RCC 7860 (cell line): ENCODE measurements around the gene CFAP100.

ENCODE experiments used
- DNase-seq: peaks from one replicate; pipeline ENCODE4 v3.0.0-alpha.2; 2015; ENCODE audit warnings: low spot score
- FAIRE-seq: peaks from 2 replicates; lab custom pipeline; 2012; peaks lifted over from hg19 to GRCh38; lab: Jason Lieb, UNC

The CFAP100 gene

DNA sequence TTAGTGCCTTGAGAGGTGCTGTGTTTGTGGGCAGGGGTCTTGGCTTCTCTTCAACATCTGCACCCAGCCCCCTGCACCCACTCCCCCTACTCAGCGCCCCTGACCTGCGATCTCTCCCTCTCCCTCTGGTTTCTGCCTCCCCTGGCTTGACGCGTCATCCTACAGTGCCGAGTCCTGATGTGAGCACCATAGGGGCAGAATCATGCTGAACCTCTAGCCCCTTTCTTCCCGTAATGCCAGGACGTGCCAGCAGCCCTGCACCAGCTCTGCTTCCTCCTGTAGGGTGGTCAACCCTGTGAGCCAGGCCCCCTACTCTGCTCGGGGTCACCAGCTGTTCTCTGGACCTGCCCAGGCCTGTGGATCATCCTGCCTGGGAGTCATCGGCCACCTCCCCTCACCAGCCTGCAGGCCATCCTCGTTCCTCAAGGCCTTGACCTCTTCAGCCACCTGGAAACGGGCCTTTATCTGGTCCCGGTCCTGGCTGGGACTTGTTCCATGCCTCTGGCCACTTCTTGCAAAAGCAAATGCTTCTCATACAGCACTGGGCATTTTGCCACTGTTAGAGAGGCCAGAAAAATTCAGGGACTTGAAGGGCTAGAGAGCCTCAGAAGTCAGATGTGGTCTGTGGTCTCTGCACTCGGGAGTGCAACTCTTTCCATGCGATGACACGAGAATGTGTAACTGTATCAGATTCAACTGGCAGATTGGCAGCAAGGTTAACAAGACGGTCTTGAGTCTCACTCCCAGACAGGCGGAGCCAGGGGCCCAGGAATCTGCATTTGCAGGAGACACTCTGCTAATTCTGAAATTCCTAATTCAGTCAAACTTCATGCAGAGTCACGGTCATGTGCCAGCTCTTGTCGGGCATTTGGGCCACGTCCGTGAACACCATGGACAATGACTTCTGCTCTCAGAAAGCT is 20.8 kb upstream of the CFAP100 start:
- DNase-seq (no peak), FAIRE-seq (no peak)

- FAIRE-seq (no peak), DNase-seq (no peak)
These were observed 18.8 kb upstream of the CFAP100 start for GRCh38 chr3:126375835-126376331.

DNA sequence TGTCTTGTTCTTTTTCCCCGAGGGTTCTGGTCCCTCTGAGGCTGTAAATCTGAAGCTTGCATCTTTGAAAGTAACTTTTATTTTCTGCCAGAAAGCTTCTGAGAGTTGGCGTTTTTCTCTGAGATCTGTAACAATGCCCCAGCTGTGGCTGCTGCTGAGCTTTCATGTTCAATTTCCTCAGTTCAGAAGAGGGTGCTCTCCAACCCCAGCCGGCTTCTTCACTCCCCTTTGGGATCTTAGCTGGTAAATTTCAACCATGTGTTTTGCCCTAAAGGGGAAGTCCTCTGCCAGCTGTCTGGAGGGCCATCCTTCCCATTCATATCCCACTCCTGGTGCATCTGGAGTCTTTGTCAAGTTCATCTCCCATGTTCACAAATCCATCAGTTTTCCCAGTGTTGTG is 18.3 kb upstream of the CFAP100 start:
- FAIRE-seq (no peak), DNase-seq (no peak)

DNA sequence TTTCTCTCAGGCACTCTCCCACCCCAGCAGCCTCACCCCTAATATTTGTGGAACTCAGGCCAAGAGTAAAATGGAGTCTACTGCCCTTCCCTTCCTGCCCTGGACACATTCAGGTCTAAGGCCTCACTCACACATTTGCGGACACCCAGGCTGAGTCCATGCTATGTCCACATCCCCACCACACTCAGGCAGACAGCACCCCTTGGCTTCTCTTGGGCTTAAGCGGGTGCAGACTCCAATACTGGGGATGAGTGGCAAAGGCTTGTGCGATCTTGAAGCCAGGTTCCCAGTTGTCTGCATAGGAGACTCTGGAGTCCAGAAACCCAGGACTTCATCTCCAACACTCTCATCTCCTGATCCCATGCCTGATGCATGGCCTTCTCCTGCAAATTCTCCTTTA is 17.5 kb upstream of the CFAP100 start:
- DNase-seq (no peak), FAIRE-seq (no peak)

DNA sequence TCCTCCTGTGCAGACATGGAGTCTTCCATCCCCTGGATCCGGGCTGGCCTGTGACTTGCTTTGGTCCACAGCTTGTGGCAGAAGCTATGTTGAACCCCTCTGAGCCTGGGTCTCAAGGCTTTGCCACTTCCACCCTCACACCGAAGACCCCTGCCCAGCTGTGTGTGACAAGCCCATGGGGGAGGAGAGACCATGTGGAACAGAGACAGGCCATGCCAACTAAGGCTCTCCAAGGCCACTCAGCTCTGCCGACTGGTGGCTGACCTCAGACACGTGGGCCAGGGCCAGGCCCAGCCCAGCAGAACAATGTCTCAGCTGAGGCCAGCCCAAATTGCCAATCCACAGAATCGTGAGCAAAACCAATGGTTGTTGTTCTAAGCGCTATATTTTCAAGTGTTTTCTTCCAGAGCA is 16.4 kb upstream of the CFAP100 start:
- DNase-seq (no peak), FAIRE-seq (no peak)

- FAIRE-seq (no peak), DNase-seq (no peak)
These were observed 14.5 kb upstream of the CFAP100 start for GRCh38 chr3:126380011-126380768.

- no peak for DNase-seq
- FAIRE-seq = no peak
These were observed 12.7 kb upstream of the CFAP100 start for GRCh38 chr3:126381966-126382365.

- FAIRE-seq = no peak
These were observed 5.5 kb upstream of the CFAP100 start for GRCh38 chr3:126389112-126389793.

DNA sequence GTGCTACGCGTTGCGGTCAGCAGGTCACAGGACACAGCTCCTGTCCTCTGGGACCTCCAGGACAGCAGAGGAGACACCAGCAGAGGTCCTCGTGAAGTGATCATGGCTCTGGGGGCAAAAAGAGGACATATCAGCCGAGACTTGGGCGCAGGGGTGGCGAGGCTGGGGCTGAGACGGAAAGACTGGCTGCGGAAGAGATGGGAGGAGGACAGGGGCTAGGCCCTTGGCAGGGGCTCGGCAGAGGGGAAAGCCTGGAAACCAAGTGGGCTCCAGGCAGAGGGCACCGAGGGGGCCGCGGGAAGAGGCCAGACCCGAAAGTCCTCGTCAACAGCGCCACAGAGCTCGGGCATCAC is 4.9 kb upstream of the CFAP100 start:
- no peak for DNase-seq
- no peak for FAIRE-seq

More at GRCh38 chr3:126389112-126389793, 5.5 kb upstream of the CFAP100 start:
- DNase-seq = peak; percentile 11

- no peak for FAIRE-seq
- DNase-seq = no peak
These were observed 4.5 kb upstream of the CFAP100 start for GRCh38 chr3:126390201-126390600.

- DNase-seq (no peak), FAIRE-seq (no peak)
These were observed 4.0 kb upstream of the CFAP100 start for GRCh38 chr3:126390751-126391150.

- FAIRE-seq = no peak
- DNase-seq = no peak
These were observed 3.1 kb upstream of the CFAP100 start for GRCh38 chr3:126391631-126392030.

GRCh38 chr3:126392246-126392645 is 2.5 kb upstream of the CFAP100 start:
- no peak for DNase-seq
- no peak for FAIRE-seq

GRCh38 chr3:126393563-126393962 is 1.1 kb upstream of the CFAP100 start:
- FAIRE-seq (no peak), DNase-seq (no peak)

GRCh38 chr3:126394977-126395321 is 240 bp downstream of the CFAP100 start:
- FAIRE-seq (no peak), DNase-seq (no peak)

- FAIRE-seq (no peak), DNase-seq (no peak)
These were observed 1.3 kb downstream of the CFAP100 start for GRCh38 chr3:126395846-126396513.

GRCh38 chr3:126396536-126396935 is 1.8 kb downstream of the CFAP100 start:
- DNase-seq = no peak
- no peak for FAIRE-seq

GRCh38 chr3:126397610-126398422 is 3.1 kb downstream of the CFAP100 start:
- FAIRE-seq (no peak), DNase-seq (no peak)

DNA sequence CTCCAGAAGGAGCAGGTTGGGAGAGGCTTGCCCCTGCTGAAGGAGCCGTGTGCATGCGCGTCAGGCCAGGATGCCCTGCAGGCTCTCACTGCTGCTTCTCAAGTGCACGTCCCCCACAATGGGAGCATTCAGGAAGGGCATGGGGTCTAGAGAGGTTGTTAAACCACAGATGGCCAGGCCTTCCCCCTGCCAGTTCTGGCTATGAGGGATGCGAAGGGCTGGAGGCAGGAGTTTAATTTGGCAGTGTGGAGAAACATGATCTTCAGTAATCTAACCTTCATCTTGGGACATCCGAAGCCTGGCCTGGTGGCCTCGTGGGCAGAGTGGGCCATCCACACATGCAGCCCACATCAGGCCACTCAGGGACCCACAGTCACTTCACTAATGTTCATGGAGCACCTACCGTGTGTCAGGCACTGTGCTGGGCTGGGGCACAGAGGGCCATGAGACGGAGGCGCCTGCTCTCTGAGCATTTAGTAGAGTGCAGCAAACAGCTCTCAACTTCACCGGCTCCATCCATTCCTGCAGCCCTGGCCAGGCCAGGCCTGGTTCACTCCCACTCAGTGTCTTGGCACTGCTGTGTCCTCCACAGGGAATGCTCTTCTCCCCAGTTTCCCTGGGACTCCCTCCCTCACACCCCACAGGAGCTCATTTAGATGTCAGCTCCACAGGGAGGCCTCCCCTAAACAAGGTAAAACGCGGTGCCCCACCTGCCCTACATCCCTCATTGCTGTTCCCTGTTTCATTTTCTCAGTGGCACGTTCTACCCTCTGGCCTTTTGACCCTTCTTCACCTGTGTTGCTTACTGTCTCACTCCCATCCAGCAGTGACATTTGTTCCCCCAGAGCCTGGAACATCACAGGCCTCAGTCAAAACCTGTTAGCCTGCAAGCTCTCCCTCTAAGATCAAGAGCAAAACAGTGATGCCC is 4.0 kb downstream of the CFAP100 start:
- FAIRE-seq (no peak), DNase-seq (no peak)
